HEK293 (cell line): ENCODE measurements around the gene BFAR.

Experiments used
- YY1 ChIP-seq: fragments of 450-650 bp; formaldehyde crosslinking; IDR thresholded peaks from 2 replicates; pipeline ENCODE4 v1.5.1; 2018; ENCODE audit warnings: missing biosample characterization, missing genetic modification characterization
- TF ChIP-seq, protein P1 (sequence below): fragments of 450-650 bp; formaldehyde crosslinking; IDR thresholded peaks from 2 replicates; pipeline ENCODE4 v1.5.1; 2016; ENCODE audit warnings: missing biosample characterization, missing genetic modification characterization
- TF ChIP-seq, protein P2 (sequence below): fragments of 450-650 bp; formaldehyde crosslinking; IDR thresholded peaks from 2 replicates; pipeline ENCODE4 v1.5.1; 2016; ENCODE audit warnings: missing biosample characterization, missing genetic modification characterization

DNA sequence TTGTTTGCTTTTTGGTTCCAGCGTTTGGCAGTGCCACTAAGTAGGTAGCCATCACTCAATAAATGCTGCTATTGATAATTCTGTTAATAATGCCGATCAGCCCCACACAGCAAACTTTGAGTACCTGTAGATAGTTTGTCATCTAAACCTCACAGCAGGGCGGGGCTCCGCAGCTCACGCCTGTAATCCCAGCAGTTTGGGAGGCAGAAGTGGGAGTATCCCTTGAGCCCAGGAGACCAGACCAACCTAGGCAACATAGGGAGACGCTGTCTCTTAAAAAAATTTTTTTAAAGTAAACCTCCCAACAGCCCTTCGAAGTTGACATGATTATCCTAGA, 1.6 kb downstream of the BFAR start:
- TF ChIP-seq, protein P1, sequence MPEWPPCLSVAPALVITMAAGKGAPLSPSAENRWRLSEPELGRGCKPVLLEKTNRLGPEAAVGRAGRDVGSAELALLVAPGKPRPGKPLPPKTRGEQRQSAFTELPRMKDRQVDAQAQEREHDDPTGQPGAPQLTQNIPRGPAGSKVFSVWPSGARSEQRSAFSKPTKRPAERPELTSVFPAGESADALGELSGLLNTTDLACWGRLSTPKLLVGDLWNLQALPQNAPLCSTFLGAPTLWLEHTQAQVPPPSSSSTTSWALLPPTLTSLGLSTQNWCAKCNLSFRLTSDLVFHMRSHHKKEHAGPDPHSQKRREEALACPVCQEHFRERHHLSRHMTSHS (tag by site-specific recombination): no peak
- TF ChIP-seq, protein P2, sequence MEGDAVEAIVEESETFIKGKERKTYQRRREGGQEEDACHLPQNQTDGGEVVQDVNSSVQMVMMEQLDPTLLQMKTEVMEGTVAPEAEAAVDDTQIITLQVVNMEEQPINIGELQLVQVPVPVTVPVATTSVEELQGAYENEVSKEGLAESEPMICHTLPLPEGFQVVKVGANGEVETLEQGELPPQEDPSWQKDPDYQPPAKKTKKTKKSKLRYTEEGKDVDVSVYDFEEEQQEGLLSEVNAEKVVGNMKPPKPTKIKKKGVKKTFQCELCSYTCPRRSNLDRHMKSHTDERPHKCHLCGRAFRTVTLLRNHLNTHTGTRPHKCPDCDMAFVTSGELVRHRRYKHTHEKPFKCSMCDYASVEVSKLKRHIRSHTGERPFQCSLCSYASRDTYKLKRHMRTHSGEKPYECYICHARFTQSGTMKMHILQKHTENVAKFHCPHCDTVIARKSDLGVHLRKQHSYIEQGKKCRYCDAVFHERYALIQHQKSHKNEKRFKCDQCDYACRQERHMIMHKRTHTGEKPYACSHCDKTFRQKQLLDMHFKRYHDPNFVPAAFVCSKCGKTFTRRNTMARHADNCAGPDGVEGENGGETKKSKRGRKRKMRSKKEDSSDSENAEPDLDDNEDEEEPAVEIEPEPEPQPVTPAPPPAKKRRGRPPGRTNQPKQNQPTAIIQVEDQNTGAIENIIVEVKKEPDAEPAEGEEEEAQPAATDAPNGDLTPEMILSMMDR (tag by site-specific recombination): no peak
- no peak for TF ChIP-seq YY1 (tag by site-specific recombination)
